T1000 (cell line): Measurements from ENCODE around the gene PHYHIPL.

ENCODE experiments used
- DNase-seq: peaks from one replicate; lab custom pipeline; 2025; ENCODE audit warnings: mixed read lengths; lab: John Stamatoyannopoulos, UW

PHYHIPL gene

GRCh38 chr10:59257224-59257623 lies 80.8 kb downstream of the PHYHIPL start:
- no peak for DNase-seq

GRCh38 chr10:59258890-59259289 lies 82.4 kb downstream of the PHYHIPL start:
- DNase-seq = no peak

- DNase-seq = no peak
Observed at GRCh38 chr10:59265141-59265540, 88.7 kb downstream of the PHYHIPL start.

GRCh38 chr10:59266321-59266720 lies 89.9 kb downstream of the PHYHIPL start:
- DNase-seq = no peak

- DNase-seq = no peak
Observed at GRCh38 chr10:59268460-59268859, 92.0 kb downstream of the PHYHIPL start.

DNA sequence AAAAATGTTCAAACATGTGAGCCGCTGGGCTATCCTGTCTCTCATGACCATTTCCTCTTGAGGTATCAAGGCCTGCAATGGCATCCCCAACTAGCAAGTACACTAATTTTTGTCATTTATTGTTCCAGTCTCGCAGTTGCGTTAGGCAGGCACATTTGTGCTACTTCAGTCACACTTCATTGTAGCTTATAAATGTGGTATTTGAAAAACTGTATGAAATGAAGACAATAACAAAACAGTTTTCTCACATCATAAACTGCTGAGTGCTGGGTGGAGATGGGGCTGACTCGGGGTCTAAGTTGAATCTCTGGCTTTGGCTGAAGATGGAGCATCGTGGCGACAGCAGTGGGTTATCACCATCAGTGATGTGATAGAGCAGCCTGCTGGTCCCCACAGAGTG lies 93.2 kb downstream of the PHYHIPL start:
- DNase-seq = no peak

GRCh38 chr10:59270492-59270891 lies 94.0 kb downstream of the PHYHIPL start:
- DNase-seq = no peak

DNA sequence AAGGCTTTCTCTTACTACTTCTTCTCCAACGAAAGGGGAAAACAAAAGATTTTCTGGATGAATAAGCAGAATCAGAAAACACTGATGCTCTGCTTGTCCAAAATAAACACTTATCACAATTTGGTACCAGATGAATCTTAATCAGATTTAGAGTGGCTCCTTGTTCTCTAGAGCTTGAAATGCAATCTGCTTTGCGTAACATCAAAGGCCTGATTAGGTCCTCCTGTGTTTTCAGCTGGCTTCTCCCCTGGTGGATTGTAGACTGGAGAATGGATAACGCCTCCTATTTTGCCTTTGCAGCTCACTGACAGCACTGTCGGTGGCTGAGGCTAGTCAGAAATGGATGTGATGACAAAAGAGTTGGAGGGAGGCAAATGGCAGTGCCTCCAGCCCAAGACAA lies 94.7 kb downstream of the PHYHIPL start:
- DNase-seq = no peak

GRCh38 chr10:59272061-59272460 lies 95.6 kb downstream of the PHYHIPL start:
- DNase-seq = no peak

DNA sequence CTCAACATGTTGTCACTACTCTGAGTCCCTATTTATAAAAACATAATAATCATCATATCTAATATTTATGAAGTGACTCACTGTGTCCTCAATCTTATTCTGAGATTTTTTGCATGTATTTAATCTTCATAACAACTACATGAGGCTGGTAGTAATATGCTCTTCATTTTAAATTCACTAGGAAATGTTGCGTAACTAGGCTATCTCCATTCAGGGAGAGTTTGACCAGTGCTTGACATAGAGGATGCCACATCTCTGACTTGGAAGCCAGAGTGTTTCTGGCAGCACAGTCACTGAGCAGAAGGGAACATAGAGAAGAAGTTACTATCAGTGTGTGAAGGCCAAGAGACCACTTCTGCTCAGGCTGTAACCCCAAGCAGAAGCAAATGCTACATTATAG lies 97.0 kb downstream of the PHYHIPL start:
- DNase-seq = no peak

- no peak for DNase-seq
Observed at GRCh38 chr10:59276133-59276532, 99.7 kb downstream of the PHYHIPL start.

GRCh38 chr10:59276919-59277318 lies 100.5 kb downstream of the PHYHIPL start:
- DNase-seq = no peak

DNA sequence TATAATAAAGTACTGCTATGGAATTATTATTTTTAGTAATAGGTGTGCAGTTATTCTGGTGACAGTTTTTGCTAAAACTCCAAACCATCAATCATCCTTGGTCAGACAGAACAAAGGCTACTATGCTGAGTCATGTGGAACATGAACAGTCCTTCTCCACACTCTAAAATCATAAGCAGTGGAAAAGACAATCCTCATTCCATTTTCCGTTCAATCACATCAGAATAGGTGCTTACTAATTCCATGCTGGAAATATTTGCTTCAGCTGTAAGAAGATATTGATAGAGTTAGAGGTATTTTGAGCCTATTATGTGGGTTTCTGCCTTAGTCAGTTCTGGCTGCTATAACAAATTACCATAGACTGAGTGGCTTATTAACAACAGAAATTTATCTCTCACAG lies 103.0 kb downstream of the PHYHIPL start:
- no peak for DNase-seq

DNA sequence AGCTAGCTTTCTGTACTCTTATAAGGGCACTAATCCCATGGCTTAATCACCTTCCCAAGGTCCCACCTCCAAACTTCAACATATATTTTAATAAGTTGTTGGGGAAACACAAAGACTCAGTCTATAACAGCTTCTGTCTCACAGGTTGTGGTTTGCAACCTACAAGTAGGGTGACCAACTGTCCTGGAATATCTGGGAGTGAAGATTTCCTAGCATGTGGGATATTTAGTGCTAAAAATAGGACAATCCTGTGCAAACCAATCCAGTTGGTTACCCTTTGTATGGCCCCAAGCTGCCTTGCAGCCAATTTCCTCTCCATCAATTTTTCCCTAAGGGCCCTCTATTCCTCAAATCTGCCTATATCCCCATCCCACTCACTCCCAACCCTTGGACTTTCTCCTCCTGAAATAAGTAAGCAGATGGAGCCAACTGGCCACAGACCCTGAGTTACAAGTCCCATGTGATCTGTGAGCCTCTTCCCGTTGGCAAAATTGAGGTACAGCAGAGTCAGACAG lies 103.6 kb downstream of the PHYHIPL start:
- no peak for DNase-seq

GRCh38 chr10:59281861-59282260 lies 105.4 kb downstream of the PHYHIPL start:
- DNase-seq = no peak

GRCh38 chr10:59283456-59284091 lies 107.1 kb downstream of the PHYHIPL start:
- no peak for DNase-seq

GRCh38 chr10:59284118-59284975 lies 107.9 kb downstream of the PHYHIPL start:
- DNase-seq = no peak

DNA sequence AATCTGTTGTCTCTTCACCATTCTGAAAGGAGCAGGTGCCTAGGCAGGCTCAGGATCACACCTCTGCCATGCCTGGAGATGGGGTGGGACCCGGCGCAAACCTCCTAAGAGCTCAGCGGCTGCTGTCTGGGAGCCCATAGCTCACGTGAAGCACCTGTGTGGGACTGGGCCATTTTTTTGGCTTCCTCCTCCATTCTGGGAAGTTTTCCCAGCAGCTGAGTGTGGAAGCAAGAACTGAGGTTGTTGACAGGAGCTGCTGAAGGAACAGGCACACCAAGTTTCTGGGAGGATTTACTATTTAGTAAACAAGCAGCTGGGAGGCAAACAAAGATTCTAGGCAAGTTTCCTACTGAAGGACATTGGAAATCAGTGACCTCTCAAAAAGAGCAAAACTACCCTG lies 108.6 kb downstream of the PHYHIPL start:
- no peak for DNase-seq

GRCh38 chr10:59285848-59286247 lies 109.4 kb downstream of the PHYHIPL start:
- no peak for DNase-seq

DNA sequence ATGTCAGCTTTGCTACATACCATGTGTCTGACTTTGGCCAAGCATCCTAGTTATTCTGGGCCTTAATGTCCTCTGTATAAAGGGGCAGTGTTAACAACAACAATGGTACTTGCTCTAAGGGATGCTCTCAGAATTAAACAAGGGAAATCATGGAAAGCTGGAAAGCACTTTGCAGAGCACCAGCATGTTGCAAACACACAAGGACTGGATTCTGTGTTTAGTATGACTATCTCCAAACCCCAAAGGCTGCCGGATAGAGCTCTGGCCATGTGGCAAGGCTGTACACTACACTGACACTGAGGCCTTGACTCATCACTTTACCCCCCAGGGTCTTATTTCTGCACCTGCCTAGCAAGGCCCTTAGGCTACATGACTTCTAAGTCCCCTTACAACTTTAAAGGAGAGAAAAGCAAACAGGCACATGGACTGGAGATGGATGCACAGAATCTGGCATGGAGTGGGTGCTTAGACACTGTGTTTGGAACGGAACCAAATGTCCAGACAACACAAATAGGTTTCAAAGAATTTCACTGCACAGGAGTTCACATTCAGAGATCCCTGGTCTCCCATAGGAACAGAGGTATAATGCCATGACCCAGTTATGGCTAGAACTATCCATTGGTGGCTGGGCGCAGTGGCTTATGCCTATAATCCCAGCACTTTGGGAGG lies 111.3 kb downstream of the PHYHIPL start:
- DNase-seq = peak; percentile 45

- no peak for DNase-seq
Observed at GRCh38 chr10:59289853-59290252, 113.4 kb downstream of the PHYHIPL start.

DNA sequence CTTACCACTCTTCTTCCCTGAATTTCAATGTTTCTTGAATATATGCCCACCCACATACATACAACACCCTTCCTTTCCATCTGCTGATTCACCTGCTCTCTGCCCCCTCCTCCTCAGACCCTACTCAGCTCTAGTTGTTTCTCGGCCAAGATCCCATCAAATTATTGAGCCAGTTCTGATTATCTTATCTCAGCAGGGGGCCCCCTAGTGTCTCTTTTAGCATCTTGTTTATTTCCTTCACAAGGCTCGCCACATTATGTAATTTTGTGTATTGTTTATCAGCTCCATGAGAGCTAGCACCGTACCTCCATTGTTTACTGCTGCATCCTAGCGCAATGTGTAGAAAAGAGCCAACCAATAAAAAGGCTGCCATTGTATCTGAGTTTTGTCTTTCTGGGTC lies 114.0 kb downstream of the PHYHIPL start:
- no peak for DNase-seq
